B cell (primary cell): ENCODE results near the gene TMSB4X. TPM values are rescaled to one million over a fixed set of nuclear protein-coding genes. Genes with fewer than 3 reads are reported as not detected.

Source experiments
- ATAC-seq: fragments of 200-7000 bp; cut with Tn5 transposase; one replicate; pipeline ENCODE4 v1.10.0; 2021; ENCODE audit warnings: low read depth, mild to moderate bottlenecking, moderate number of reproducible peaks, moderate library complexity
- CTCF ChIA-PET: fragments of 350-600 bp; sonication (Branson Sonifier 250); formaldehyde crosslinking; loops from one replicate; lab custom pipeline; 2021; ENCODE audit warnings: antibody characterized with exemption, inconsistent platforms; lab: Charles Lee
- POLR2A ChIA-PET: fragments of 350-600 bp; sonication (Branson Sonifier 250); formaldehyde crosslinking; loops from one replicate; lab custom pipeline; 2021; ENCODE audit warnings: antibody characterized with exemption; lab: Charles Lee
- DNase-seq: peaks from one replicate; pipeline ENCODE4 v3.0.0; 2013
- H2AFZ ChIP-seq: 2 replicates; pipeline ENCODE4 v1.6.1; 2012; ENCODE audit warnings: mild to moderate bottlenecking, low read depth, low read length; ENCODE audit not compliant: insufficient read depth, poor library complexity, severe bottlenecking
- H3K27ac ChIP-seq, 2 donors: 1 replicate in 1 of 2; 2 replicates in 1 of 2; pipeline ENCODE4 v1.5.1; 2012 to 2013; ENCODE audit warnings: low read length in 2 of 2, mild to moderate bottlenecking in 2 of 2, moderate library complexity in 1 of 2
- H3K27me3 ChIP-seq, 4 experiments: fragments of 200-600 bp in 1 of 4; sonication (generic) in 1 of 4; replicated peaks in 1 of 4; 1 replicate in 2 of 4; 2 replicates in 2 of 4; pipeline versions ENCODE4 v1.6.1 to v1.7.0; 2013 to 2016; ENCODE audit warnings: low read length in 3 of 4, mild to moderate bottlenecking in 2 of 4, mixed read lengths in 1 of 4, moderate library complexity in 1 of 4; ENCODE audit not compliant: insufficient read depth in 4 of 4, control insufficient read depth in 3 of 4; ENCODE audit errors: control extremely low read depth in 1 of 4
- H3K36me3 ChIP-seq, 2 experiments: replicated peaks in 1 of 2; 1 replicate in 1 of 2; 2 replicates in 1 of 2; pipeline versions ENCODE4 v1.6.1 to v1.7.1; 2013; ENCODE audit warnings: low read length in 1 of 2; ENCODE audit not compliant: insufficient read depth in 2 of 2, control insufficient read depth in 1 of 2; ENCODE audit errors: control extremely low read depth in 1 of 2, extremely low read depth in 1 of 2
- H3K4me1 ChIP-seq, 2 donors: fragments of 200-600 bp in 1 of 2; sonication (generic) in 1 of 2; 1 replicate in 1 of 2; 2 replicates in 1 of 2; pipeline versions ENCODE4 v1.5.1 to v1.6.1; 2013 to 2017; ENCODE audit warnings: low read length in 2 of 2; ENCODE audit not compliant: control insufficient read depth in 2 of 2, insufficient read depth in 2 of 2
- H3K4me2 ChIP-seq: replicated peaks from 2 replicates; pipeline ENCODE3; 2012; ENCODE audit warnings: mild to moderate bottlenecking, low read depth, low read length; ENCODE audit not compliant: poor library complexity, severe bottlenecking
- H3K4me3 ChIP-seq, 5 experiments: fragments of 200-600 bp in 1 of 5; sonication (generic) in 1 of 5; 1 replicate in 3 of 5; 2 replicates in 2 of 5; pipeline versions ENCODE4 v1.5.1 to v1.7.0; 2011 to 2016; ENCODE audit warnings: low read length in 4 of 5, mild to moderate bottlenecking in 4 of 5, low read depth in 2 of 5, control low read depth in 1 of 5, moderate library complexity in 1 of 5; ENCODE audit not compliant: insufficient read depth in 1 of 5; ENCODE audit errors: control extremely low read depth in 1 of 5, extremely low read depth in 1 of 5
- H3K79me2 ChIP-seq: fragments of 200-600 bp; sonication (generic); one replicate; pipeline ENCODE4 v1.6.0; 2016; ENCODE audit warnings: low read length; ENCODE audit not compliant: control insufficient read depth, insufficient read depth
- H3K9ac ChIP-seq: fragments of 200-600 bp; sonication (generic); 2 replicates; pipeline ENCODE4 v1.6.1; 2017; ENCODE audit warnings: mild to moderate bottlenecking, low read length, moderate library complexity
- H3K9me3 ChIP-seq, 3 donors: one replicate each; pipeline versions ENCODE4 v1.6.1 to v1.7.1; 2013; ENCODE audit warnings: low read length in 2 of 3; ENCODE audit not compliant: control insufficient read depth in 2 of 3, insufficient read depth in 1 of 3; ENCODE audit errors: control extremely low read depth in 1 of 3
- H4K20me1 ChIP-seq: 2 replicates; pipeline ENCODE4 v1.6.0; 2012; ENCODE audit warnings: mild to moderate bottlenecking, low read length; ENCODE audit not compliant: insufficient read depth, control insufficient read depth, poor library complexity, severe bottlenecking
- H3K27ac Mint-ChIP-seq: one replicate; pipeline ENCODE4 v1.8.0; 2021; ENCODE audit warnings: mixed read lengths
- H3K27me3 Mint-ChIP-seq: one replicate; pipeline ENCODE4 v1.8.0; 2021; ENCODE audit warnings: mixed read lengths
- H3K4me1 Mint-ChIP-seq: one replicate; pipeline ENCODE4 v1.8.0; 2021; ENCODE audit warnings: mixed read lengths
- H3K4me3 Mint-ChIP-seq: one replicate; pipeline ENCODE4 v1.8.0; 2021; ENCODE audit warnings: mixed read lengths
- H3K9me3 Mint-ChIP-seq: one replicate; pipeline ENCODE4 v1.8.0; 2022; ENCODE audit warnings: mixed read lengths; ENCODE audit not compliant: insufficient read depth
- CTCF ChIP-seq: fragments of 200-600 bp; IDR thresholded peaks from one replicate; pipeline ENCODE4 v1.8.0; 2022; ENCODE audit warnings: antibody characterized with exemption, mild to moderate bottlenecking
- EZH2 ChIP-seq: IDR thresholded peaks from 2 replicates; pipeline ENCODE4 v1.6.1; 2012; ENCODE audit warnings: borderline replicate concordance, low read depth, mild to moderate bottlenecking, moderate library complexity, low read length; ENCODE audit not compliant: insufficient read depth, poor library complexity, severe bottlenecking
- WGBS: methylation state at CpG from one replicate; pipeline ENCODE4 v1.1.5; 2013; ENCODE audit warnings: missing lambda C conversion rate; ENCODE audit not compliant: insufficient coverage; 5-methylcytosine and 5-hydroxymethylcytosine counted together
- intact Hi-C: fragments of 100-400 bp; cut with micrococcal nuclease; formaldehyde crosslinking; loops from one replicate; pipeline ENCODE4 v1.10.0; 2022
- polyA plus RNA-seq: library from polyadenylated mRNA; depleted of rRNA; stranded (reverse); fragments of >200 nt; gene quantifications from 2 replicates; pipeline ENCODE4 v1.2.3, GENCODE V29; 2012
- total RNA-seq, 2 donors: library from RNA; stranded (reverse); fragments of 120-200 nt in 1 of 2; gene quantifications; 1 replicate in 1 of 2; 2 replicates in 1 of 2; pipeline versions ENCODE4 v1.2.3 to v1.2.4, GENCODE V29; 2013 to 2022

TMSB4X gene
- total and polyA plus RNA-seq, 2 donors (not counting 1 experiment from before 2014, with no cell fraction given): 2,550 to 4,850 TPM

DNA sequence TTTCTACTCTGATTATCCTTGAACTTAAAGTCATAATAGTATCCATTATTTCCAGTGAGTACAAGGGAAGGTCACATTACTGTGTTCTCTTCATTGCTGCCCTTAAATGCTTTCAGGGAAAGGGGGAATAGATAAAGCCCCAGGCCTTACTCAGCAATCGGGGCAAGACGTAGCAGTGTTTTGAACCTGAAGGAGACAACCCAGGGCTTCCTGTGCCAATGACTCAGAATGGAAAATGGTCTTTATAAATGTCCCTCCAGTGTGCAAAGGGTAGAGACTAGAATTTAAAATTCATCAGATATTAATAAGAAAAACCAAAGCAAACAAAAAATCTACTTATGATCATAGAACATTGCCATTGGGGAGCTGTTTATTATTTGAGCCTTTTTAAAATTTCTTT, 44.8 kb upstream of the TMSB4X start:
- no peaks in the 10 kb centered on the region for H3K27me3 Mint-ChIP-seq
- Histone ChIP-seq H3K4me3 (no peak overlapping the region), H3K4me2 (no peak overlapping the region), H3K79me2 (no peaks in the 10 kb centered on the region), H3K4me1 (no peaks in the 10 kb centered on the region), H3K27ac (no peak overlapping the region), H4K20me1 (no peaks in the 10 kb centered on the region), H3K9me3 (no peaks in the 10 kb centered on the region), H3K9ac (no peak overlapping the region), H3K36me3 (no peaks in the 10 kb centered on the region), H2AFZ (no peak overlapping the region), H3K27me3 (peaks cover 0 to 7% (median 0%) of the 10 kb centered on the region in 4 experiments)
- no CpG with 5 or more reads among the region's 2 CpGs for WGBS
- no peaks in the 10 kb centered on the region for H3K9me3 Mint-ChIP-seq
- no peak overlapping the region for H3K4me3 Mint-ChIP-seq
- DNase-seq (no peak), ATAC-seq (no peak)
- POLR2A ChIA-PET: no interaction called here
- intact Hi-C loops: no loop called here
- CTCF ChIA-PET: no interaction called here
- H3K27ac Mint-ChIP-seq: no peak overlapping the region
- TF ChIP-seq CTCF (no peak), EZH2 (no peak)
- no peaks in the 10 kb centered on the region for H3K4me1 Mint-ChIP-seq

GRCh38 chrX:12932244-12932643, 42.7 kb upstream of the TMSB4X start:
- no peaks in the 10 kb centered on the region for H4K20me1 ChIP-seq
- H3K27ac Mint-ChIP-seq: no peak overlapping the region
- no peaks in the 10 kb centered on the region for H3K9me3 ChIP-seq
- no peaks in the 10 kb centered on the region for H3K27me3 Mint-ChIP-seq
- H3K9ac ChIP-seq: no peak overlapping the region
- TF ChIP-seq EZH2 (no peak), CTCF (no peak)
- H3K36me3 ChIP-seq: no peaks in the 10 kb centered on the region
- POLR2A ChIA-PET: no interaction called here
- no peaks in the 10 kb centered on the region for H3K9me3 Mint-ChIP-seq
- DNase-seq (no peak), ATAC-seq (no peak)
- H2AFZ ChIP-seq: no peak overlapping the region
- peaks cover 0 to 7% (median 0%) of the 10 kb centered on the region in 4 experiments for H3K27me3 ChIP-seq
- no peak overlapping the region for H3K4me2 ChIP-seq
- H3K4me1 Mint-ChIP-seq: no peaks in the 10 kb centered on the region
- CTCF ChIA-PET: interaction anchor here (1.3 kb wide), 1 partner anchor 14 kb away, joined by 6 read pairs; no protein-coding TSS in a partner anchor
- H3K27ac ChIP-seq: no peak overlapping the region
- no peak overlapping the region for H3K4me3 Mint-ChIP-seq
- no peak overlapping the region for H3K4me3 ChIP-seq
- H3K4me1 ChIP-seq: no peaks in the 10 kb centered on the region
- no peaks in the 10 kb centered on the region for H3K79me2 ChIP-seq
- intact Hi-C loops: no loop called here
- no CpG with 5 or more reads among the region's 1 CpG for WGBS
